Endothelial cell (in vitro differentiated cells): ENCODE measurements around the gene C9orf50. TPM values are rescaled to one million over a fixed set of nuclear protein-coding genes. Genes with fewer than 3 reads are reported as not detected.

Experiments
- DNase-seq: peaks from one replicate; pipeline ENCODE4 v3.0.0; 2021; ENCODE audit warnings: low spot score
- H3K27ac Mint-ChIP-seq: one replicate; pipeline ENCODE4 v1.8.0; 2021; ENCODE audit warnings: mixed read lengths, inconsistent platforms; ENCODE audit not compliant: unreplicated experiment
- H3K27me3 Mint-ChIP-seq: one replicate; pipeline ENCODE4 v1.8.0; 2021; ENCODE audit warnings: mild to moderate bottlenecking, moderate library complexity, mixed read lengths, inconsistent platforms; ENCODE audit not compliant: unreplicated experiment
- H3K36me3 Mint-ChIP-seq: one replicate; pipeline ENCODE4 v1.8.0; 2021; ENCODE audit warnings: mild to moderate bottlenecking, low read depth, mixed read lengths, inconsistent platforms; ENCODE audit not compliant: unreplicated experiment
- H3K4me1 Mint-ChIP-seq: one replicate; pipeline ENCODE4 v1.8.0; 2021; ENCODE audit warnings: mild to moderate bottlenecking, mixed read lengths, inconsistent platforms; ENCODE audit not compliant: unreplicated experiment
- H3K4me3 Mint-ChIP-seq: one replicate; pipeline ENCODE4 v1.8.0; 2021; ENCODE audit warnings: mild to moderate bottlenecking, mixed read lengths, inconsistent platforms; ENCODE audit not compliant: unreplicated experiment
- H3K9me3 Mint-ChIP-seq: one replicate; pipeline ENCODE4 v1.8.0; 2021; ENCODE audit warnings: mixed read lengths, inconsistent platforms; ENCODE audit not compliant: unreplicated experiment
- total RNA-seq: library from RNA; stranded (reverse); fragmentation: NEBNext Ultra II Directional; extraction: Animal tissue kit (Norgen Biotek cat#: 25700); gene quantifications from one replicate; pipeline ENCODE4 v1.2.1, GENCODE V29; 2021; ENCODE audit not compliant: unreplicated experiment
- TF ChIP-seq, protein P1 (sequence below): fragments of 200-600 bp; sonication (generic); IDR thresholded peaks from one replicate; pipeline ENCODE4 v1.5.0; 2021; ENCODE audit warnings: antibody characterized with exemption; ENCODE audit not compliant: unreplicated experiment

Gene C9orf50
- total RNA-seq, 1 donor from 2014 or later: not detected

DNA sequence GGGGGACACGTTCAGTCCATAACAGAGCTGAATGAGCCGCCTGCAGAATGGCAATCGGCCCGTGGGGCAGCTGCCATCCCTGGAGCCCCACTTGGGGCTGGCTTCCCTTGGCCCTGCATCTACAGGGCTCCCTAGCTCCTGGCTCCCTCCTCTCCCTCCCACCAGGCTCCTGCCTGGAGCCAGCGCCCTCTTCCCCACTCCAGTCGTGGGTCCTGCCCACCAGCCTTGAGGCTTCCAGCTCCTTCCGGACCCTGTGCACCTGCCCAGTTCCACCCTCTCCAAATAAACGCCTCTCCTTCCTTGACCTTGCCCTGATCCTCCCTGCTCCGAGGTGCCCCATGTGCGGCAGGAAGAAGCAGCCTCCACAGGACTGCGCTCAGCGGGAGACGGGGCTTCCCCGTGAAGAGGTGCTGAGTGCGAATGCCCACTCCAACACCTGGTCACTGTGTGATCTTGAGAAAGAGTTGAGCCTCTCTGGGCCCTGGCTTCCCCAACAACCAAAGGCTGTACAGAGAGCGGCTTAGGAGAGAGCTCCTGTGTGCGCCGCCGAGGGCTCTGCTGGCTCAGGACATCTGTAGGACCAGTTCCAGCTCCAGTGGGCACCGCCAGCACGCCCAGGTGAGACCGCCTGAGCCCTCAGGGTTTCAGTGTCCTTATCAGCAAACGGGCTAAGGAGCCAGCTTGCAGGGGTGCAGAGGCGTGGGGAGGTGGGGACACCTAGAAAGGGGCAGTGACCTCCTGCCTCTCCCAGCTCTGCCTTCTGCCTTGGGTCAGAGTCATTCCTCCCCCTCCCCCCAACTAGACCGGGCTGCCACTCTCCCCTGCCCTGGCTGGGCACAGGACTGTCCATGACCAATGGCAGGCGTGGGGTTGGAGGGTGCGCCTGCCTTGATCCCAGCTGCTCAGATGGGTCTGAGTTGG is 12.1 kb downstream of the C9orf50 start:
- Mint-ChIP-seq H3K36me3 (no peaks in the 10 kb centered on the region), H3K27me3 (peaks cover 7% of the 10 kb centered on the region), H3K4me1 (peaks cover 23% of the 10 kb centered on the region), H3K27ac (no peak overlapping the region), H3K4me3 (no peak overlapping the region), H3K9me3 (no peaks in the 10 kb centered on the region)
- TF ChIP-seq, protein P1, sequence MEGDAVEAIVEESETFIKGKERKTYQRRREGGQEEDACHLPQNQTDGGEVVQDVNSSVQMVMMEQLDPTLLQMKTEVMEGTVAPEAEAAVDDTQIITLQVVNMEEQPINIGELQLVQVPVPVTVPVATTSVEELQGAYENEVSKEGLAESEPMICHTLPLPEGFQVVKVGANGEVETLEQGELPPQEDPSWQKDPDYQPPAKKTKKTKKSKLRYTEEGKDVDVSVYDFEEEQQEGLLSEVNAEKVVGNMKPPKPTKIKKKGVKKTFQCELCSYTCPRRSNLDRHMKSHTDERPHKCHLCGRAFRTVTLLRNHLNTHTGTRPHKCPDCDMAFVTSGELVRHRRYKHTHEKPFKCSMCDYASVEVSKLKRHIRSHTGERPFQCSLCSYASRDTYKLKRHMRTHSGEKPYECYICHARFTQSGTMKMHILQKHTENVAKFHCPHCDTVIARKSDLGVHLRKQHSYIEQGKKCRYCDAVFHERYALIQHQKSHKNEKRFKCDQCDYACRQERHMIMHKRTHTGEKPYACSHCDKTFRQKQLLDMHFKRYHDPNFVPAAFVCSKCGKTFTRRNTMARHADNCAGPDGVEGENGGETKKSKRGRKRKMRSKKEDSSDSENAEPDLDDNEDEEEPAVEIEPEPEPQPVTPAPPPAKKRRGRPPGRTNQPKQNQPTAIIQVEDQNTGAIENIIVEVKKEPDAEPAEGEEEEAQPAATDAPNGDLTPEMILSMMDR: no peak
- no peak for DNase-seq

DNA sequence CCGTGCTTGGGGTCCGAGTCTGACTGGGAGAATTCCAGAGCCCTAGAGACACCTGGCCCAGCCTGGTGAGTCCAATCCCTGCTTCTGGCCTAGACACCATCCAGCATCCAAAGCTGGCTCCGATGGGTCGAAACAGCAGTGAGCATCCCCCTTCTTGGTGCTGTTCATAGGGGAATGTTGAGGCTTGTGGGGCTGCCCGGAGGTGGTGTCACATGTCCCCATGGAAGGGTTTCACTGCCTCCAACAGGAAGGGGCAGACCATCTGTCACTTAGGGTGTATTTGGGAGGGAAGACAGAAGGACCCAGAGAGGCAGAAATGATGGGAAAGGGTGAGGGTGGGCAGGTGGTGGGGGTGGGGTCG is 13.9 kb downstream of the C9orf50 start:
- Mint-ChIP-seq H3K9me3 (no peaks in the 10 kb centered on the region), H3K27ac (no peak overlapping the region), H3K4me3 (no peak overlapping the region), H3K4me1 (peaks cover 23% of the 10 kb centered on the region), H3K36me3 (no peaks in the 10 kb centered on the region), H3K27me3 (peaks cover 7% of the 10 kb centered on the region)
- TF ChIP-seq, protein P1: no peak
- no peak for DNase-seq

DNA sequence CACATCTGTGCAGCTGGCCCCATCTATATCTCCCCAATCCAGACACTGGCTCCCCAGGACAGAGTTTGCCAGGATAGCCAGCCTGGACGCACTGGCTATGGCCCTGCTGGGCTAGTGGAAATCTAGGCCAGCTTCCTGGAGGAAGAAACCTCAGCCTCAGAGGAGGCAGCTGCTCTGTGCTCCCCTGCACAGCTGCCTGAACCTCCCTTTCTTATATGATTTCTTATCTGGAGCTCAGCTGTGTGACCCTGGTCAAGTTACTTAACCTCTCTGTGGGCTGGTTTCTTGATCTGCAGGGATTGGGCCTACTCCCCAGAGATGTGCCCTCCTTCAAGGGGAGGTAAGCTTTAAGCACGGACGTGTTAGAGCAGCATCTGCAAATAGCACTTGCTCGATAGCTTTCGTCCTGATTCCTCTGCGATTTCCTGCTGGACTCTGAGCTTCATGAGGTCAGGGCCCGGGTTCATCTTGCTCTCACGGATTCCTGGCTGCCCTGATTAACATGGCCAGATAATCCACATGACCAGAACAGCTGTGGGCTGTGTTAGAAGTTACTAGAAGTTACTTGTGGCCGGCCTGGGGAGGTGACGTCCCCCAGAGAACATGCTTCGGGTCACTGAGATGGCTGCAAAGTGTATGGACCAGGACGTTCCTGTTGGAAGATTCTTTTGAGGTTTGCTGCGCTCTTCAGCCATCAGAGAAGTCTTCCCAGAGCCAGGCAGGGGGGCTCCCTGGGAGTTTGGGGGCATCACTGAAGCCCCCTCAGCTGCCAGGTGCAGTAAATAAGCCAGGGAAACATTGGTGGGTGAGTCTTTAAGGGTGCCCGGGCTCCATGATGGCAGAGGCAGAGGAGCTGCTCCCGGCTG is 14.5 kb downstream of the C9orf50 start:
- no peaks in the 10 kb centered on the region for H3K36me3 Mint-ChIP-seq
- DNase-seq: no peak
- H3K4me1 Mint-ChIP-seq: peaks cover 23% of the 10 kb centered on the region
- peaks cover 6% of the 10 kb centered on the region for H3K27me3 Mint-ChIP-seq
- no peak overlapping the region for H3K27ac Mint-ChIP-seq
- TF ChIP-seq, protein P1: no peak
- H3K9me3 Mint-ChIP-seq: no peaks in the 10 kb centered on the region
- no peak overlapping the region for H3K4me3 Mint-ChIP-seq

DNA sequence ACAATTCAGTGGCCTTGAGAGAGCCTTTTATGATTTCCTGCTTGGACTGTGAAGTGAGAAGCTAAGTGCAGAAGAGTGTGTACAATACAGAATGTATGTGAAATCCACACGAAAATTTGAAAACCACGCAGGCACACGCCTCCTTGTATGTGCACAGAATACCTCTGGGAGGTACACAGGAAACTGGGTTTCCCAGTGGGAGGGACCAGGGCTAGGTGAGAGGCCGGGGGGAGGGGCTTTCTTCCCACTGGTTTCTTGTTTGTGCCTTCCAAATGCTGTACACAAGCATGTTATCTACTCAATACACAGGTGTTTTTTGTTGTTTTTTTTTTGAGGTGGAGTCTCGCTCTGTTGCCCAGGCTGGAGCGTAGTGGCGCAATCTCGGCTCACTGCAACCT is 16.1 kb downstream of the C9orf50 start:
- Mint-ChIP-seq H3K27ac (peak overlapping the region; percentile 54), H3K4me1 (peaks cover 18% of the 10 kb centered on the region), H3K27me3 (peaks cover 5% of the 10 kb centered on the region), H3K4me3 (no peak overlapping the region), H3K36me3 (no peaks in the 10 kb centered on the region), H3K9me3 (no peaks in the 10 kb centered on the region)
- DNase-seq: no peak
- TF ChIP-seq, protein P1: no peak
